DMS 273 treated with DMSO at 0.1 percent for 48 hours (cell line): ENCODE data around the gene CHSY3.

Experiments
- DNase-seq: peaks from one replicate; lab custom pipeline; 2025; lab: John Stamatoyannopoulos, UW

CHSY3 gene

DNA sequence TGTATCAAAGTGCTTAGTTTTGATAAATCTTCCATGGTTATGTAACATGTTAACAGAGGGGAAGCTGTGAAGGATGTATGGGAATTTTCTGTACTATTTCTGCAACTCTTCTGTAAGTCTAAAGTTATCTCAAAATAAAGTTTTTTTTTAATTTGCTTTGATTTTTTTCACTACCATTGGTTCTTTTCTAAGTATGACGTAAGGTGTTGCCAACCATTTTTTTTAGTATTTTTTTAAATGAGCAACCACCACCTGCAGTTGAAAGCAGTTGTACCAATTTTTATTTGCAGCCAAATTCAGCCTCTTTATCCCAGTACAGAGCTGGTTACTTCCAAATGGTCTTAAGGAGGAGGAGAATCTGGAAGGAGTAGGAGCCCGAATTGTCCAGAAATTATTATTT, 192.2 kb downstream of the CHSY3 start:
- DNase-seq: no peak

DNA sequence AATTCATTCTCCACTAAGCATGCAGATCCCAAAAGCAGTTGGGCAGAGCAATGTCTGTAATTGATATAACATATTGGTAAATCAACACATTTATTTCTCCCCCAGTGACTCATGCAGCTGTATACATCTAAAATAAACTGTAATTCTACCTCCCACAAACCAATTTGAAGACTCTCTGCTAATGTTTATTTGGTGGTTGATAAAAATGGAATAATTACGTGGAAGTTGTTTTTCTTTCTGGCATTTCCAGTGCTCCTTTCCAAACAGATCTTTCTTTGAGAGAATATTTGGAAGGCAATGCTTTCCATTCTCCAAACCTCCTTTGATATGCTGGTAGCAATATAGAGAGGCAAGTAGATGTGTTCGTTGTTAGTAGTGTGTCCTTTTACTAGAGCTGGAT, 194.7 kb downstream of the CHSY3 start:
- no peak for DNase-seq

DNA sequence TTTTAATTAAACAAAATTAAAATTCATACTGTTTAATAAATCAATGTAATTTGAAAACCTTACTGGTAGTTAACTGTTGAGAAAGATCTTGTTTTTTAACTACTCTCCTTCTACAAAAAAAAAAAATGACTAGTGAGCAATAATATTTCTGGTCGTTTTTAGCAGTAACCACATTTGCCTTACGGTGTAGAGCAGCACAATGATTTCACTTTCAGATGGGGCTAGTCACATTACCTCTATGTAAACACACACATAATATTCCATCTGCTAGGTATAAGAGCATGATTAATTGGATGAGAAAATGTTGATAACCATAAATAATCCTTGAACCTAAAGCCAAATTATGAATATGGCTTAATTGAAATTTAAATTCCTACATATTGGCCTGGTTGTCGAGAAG, 198.1 kb downstream of the CHSY3 start:
- DNase-seq: no peak

DNA sequence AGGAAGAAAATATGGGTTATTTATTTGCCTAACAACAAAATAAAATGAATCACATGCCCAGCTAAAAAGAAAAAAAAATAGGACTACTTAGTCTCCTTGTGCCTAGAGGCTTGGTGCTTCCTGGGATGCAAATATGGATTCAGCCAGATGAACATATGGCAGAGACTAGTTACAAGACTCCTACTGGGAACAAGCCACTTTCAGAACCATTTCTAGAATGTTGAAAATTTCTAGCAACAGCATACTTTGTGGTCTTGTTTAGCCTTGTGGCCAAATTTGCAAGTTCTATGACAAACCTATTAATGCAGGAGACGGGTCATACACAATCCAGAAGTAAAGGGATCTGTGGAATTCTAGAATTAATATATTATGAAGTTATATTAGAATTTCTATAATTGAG, 198.7 kb downstream of the CHSY3 start:
- DNase-seq: no peak

DNA sequence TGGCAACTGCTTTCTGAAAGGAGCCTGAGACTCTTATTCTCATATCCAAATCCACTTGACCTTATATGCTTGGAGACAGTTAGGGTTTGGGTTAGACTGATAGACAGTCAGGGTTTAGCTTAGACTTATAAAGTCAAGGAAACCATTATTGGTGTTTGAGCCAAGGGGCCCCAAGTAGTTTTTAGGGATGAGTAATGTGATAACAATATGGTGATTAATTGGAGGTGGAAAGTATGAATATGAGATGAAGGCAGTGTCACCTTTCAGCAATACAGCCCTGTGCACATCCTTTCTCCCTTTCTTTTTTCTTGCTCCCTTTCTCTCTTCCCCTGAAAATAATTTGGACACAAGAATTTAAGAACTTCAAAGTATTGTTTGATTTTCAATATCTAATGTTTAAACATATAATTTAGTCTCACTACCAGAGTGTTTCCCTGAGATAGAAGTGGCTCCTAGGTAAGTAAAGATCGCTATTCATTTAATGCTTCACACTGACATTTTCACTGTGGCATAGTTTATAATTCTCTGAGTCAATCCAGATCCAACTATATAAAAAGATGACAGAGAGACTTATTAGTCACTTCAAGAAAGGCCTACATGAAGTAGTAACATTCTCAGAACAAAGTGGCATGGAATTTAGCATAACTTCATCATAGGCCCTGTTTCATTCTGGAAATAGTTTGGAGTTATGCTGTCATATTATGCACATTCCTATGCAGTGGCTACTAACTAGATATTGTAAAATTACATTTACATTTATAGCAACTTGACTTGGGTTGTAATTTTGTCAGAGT, 200.8 kb downstream of the CHSY3 start:
- no peak for DNase-seq

DNA sequence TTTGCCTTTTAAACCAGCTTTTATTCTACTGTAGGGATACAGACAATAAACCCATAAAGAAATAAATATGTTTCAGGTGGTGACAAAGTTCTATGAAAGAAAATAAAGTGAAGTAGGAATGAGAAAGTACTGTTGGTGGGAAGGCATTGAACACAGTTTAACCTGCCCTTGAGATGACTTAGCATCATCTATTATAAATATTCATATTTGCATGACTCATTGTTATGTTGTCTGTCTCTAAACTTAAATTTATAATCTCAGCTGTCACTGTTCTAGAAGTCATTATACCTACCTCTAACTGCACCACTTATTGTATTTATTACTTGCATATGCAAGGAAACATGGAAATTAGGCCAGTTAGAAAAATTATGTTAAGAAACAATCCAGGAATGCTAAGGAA, 202.2 kb downstream of the CHSY3 start:
- no peak for DNase-seq

DNA sequence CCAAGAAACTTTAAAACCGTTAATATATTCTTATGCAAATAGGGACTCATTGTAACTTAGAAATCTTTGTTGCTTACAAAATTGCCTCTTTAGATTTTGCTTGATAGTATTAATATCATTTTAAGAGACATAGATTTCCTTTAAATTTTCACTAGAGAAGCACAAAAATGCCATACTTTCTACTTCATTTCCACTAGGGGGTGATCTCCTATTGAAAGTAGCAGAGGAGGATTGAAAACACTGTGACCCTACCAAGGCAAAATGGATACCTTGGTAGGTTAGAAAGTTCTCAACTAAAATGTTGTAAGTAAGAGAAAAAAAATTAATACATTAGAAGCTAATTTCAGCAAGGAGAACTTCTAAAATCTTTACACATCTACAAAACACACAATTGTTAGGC, 204.9 kb downstream of the CHSY3 start:
- peak; percentile 17 for DNase-seq

DNA sequence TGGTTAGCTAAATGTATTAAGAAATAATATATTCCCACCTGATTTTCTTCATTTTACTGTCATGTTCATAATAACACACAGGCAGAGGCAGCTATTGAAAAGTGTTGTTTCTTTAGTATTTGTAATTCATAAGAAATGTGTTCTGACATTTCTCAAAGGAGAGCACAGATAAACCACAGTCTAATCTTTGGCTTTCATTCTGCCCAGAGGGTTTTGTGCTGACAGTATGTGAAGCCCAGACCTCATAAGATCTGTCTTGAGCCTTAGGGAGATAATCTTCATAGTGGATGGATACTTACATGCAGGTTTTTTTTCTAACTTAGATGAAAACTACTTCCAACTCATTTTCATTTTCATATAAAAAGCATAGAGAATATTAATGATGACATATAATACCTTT, 206.1 kb downstream of the CHSY3 start:
- DNase-seq: no peak

DNA sequence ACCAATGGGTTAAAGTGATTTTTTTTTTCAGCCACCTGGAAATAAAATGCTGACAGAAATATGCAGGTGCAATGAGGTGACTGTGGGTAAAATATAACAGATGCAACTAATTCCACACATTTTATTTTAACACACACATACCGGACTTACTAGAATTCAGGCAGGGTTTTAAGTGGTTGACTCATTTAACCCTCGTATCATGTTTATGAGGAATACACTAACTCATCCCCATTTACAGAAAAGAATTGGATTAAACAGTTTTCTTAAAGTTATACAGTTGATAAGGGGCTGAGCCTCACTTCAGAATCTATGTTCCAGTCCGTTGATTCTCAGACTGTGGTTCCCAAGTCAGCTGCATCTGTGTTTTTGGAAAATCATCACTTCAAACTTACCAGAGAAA, 207.5 kb downstream of the CHSY3 start:
- DNase-seq: no peak

DNA sequence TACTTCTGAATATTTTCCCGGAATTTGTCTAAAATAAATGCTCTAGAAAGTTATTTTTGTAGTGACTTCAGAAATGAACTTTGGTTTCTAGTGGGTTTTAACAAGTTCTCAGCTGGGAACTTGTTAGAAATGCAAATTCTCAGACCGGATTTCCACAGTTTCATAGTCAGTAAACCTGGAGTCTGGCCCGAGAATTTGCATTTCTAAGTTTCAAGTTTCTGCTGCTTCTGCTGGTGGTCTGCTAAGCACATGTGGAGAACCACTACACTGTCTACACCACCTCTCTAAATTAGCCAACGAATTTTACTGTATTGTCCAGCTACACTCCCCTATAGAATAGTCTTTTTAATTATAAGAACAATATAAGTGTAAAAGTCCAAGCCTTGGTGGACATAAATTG, 208.0 kb downstream of the CHSY3 start:
- DNase-seq: no peak

DNA sequence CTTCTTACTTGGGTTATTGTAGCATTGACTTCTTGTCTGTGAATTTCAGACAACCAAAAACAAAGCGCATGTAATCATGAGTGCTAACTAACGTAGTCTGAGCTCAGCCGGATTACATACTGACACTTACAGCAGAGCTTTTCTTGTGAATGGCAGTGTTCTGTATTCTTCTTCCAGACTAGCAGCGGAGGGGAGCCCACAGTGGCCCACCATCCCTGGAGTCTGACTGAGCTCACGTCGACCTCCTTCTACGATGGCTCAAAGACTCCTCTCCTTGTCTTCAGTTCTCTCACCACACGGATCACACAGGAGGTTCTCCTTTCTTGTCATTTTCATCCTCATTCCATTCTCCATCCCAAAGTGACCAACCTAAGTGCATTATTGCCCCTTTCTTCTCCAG, 211.4 kb downstream of the CHSY3 start:
- no peak for DNase-seq

DNA sequence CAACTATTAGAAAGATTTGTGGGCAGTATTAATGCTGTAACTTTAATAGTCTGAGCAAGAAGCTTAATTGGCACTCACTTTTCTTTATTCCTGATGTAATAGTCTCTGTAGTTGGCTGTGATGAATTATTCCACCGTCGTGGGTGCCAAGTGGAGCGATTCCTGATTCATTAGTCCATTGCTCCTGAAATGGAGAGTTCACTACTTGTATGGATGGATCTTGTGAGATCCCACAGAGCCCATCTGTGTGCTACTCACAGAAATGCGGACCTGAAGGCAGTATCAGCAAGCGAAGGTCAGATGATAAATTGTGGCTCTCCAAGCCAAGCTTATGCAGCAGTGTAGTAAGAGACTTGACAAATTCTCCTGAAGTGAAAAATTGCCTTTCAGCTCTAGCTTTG, 212.2 kb downstream of the CHSY3 start:
- no peak for DNase-seq

DNA sequence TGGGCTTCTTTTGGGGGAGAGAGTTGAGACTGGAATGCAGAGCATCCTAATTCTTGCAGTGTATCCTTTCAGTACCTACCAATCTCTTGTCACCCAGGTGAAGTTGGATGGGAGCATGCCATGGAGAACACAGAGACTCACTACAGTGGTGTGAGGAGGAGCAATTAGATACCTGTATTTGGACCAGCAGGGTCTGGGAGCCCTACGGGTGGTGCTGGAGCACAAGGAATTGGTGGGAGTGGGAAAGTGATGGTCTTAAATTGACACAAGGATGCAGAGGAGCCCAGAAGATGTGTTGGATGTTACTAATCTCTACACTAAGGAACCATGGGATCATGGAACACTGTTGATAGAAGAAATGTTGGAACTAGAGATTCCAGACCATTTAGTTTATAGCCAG, 212.7 kb downstream of the CHSY3 start:
- DNase-seq: no peak

DNA sequence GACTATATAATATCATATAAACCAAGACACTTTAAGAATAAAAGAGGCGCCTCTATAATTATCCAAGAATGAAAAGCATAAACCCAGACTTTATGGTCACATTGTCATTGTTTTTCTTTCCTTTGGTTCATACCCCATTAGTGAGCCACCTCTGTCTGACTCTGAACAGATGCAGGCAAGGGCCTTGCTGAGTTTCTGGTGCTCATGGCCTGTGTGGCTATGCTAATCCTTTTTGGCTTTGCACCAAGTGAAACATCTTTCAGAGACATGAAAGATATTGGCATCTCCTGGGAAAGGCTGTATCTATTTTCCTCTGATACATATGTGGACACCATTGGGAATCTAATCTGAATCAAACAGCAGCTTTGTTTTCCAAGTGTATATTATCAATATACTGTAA, 222.5 kb downstream of the CHSY3 start:
- DNase-seq: no peak

DNA sequence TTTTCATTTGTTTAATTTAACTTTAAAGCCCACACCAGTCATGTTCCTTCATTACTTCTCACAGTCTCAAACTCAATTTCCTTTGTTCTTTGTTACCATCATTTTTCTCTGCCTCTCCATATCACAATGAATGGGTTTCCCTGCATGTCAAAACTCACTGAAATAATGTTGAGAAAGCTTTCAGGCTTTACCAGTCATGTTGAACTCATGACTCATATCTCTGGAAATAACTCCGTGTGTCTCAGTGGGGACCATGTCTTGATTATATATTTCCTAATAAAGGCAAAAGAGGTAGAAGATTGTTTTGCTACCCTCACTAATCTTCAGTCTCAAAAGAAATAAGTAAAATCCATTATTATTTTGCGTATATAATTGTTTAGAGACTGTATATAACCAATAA, 231.2 kb downstream of the CHSY3 start:
- no peak for DNase-seq

DNA sequence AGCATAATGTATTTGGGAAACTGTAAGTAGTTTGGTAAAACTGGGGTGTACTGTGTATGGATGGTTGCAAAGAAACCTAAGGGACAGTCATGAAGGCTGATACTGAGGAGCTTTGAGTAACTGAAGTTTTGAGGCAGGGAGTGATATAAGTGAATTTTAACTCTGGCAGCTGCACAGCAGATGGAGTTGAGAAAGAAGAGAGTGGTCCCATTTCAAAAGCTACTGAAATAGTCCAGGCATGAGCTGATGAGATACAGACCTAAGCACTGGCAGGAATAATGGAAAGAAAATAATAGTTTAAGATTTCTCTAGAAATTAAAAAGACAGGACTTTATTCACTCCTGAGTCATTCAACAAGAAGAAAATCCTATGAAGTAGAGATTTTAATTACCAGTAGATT, 232.0 kb downstream of the CHSY3 start:
- DNase-seq: no peak

DNA sequence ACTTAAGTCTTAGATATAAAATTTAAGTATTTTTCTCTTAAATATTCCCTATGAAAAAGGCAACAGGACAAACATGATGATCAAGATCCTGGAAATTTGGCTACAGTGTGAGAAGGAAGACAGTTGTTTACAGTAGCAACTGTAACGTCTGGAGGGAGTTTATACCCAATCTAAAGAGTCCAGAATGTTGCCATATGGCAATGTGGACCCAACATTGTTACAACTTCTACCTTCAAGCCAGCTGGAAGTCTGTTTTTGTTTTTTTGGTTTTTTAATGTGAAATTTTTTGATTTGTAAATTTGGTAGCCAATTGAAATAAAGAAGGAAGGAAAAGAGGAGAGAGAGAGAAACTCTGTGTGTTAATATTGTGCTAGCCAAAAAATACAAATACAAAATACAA, 233.4 kb downstream of the CHSY3 start:
- no peak for DNase-seq

DNA sequence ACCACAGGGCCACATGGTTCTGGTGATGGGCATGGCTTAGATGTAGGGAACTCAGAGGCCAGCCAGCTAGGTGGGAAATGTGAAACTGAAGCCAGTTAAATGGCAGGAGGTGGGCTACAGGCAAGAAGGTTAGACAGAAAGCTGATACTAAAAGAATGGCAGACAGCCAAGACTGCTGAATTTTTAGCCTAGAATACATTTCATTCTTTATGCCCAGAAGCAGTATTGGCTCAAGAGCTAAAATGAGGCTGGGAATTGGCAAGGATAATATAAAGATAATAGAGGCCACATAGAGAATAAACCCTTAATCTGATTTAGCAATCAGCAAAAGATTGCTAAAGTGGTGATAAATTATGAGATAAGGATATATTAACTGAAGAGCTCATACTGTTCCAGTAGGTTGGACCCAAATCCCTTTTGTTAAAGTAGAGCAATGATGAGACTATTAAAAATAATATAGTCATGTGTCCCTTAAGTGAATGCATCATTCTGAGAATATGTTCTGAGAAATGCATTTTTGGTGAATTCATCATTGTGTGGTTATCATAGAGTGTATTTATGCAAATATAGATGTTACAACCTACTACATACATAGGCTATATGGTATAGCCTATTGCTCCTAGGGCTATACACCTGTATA, 234.3 kb downstream of the CHSY3 start:
- DNase-seq: no peak

DNA sequence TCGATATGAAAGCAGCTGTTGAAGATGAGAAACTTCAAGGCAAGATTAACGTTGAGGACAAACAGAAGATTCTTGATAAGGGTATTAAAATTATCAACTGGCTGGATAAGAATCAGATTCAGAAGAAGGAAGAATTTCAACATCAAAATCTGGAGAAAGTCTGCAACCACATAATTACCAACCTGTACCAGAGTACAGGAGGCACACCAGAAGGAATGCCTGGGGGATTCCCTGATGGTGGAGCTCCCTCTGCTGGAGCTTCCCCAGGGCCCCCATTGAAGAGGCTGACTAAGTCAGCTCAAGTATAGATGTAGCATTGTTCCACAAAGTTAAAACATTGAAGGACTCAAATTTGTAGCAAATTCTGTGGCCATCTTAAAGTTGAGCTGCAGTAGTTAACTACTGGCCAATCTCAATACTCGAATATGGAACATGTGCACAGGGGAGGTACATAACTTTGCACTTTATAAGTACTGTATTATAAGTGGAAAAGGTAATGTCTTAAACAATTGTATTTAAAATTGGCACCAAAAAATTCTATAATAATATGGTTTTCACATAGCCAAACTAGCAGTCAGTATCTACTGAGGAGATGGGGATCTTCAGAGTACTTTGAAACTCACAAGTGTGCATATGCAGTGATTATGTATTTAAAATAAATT, 237.5 kb downstream of the CHSY3 start:
- no peak for DNase-seq

DNA sequence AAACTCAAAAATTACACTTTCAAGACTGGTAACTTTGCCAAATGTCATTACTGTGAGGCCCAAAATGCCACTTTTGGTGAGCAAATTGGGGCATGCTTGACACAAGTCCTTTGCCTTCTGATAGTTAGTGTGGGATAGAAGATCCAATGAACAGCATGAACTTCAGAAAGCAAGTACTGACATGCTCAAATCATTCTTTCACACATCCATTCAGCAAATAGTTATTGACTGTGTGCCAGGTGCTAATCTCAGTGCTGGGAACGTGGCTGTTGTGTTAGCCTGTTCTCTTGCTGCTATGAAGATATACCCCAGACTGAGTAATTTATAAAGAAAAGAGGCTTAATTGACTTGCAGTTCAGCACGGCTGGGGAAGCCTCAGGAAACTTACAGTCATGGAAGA, 247.0 kb downstream of the CHSY3 start:
- DNase-seq: no peak

DNA sequence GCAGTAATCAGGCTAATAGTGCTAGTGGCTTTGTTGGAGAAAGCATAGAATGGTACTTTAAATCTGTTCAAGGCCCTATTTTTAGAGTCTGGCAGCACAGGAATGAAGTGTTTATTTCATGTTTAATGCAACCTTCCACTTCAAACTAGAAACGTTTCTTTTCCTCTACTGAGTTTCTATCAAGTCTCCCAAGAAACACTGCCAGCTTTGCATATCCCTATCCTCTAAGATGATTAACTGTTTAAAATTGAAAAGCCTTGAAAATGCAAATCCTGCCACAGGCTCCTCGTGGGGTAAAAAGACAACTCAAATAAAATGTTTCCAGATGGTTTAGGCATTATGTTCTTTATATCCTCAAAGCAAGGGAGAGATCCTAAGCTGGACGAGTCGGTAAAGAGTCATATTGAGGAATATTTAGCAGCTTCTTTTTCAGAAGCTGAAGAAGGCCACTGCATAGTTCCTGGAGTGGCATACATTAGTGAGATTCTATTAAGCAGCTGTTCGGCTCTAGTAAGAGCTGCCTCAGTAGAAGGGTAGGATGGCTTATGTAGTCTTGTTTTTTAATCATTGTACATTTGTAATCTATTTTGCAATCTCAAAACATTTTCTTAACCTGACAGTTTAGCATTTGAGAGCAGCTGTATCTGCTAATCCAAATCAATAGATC, 251.2 kb downstream of the CHSY3 start:
- DNase-seq: no peak

DNA sequence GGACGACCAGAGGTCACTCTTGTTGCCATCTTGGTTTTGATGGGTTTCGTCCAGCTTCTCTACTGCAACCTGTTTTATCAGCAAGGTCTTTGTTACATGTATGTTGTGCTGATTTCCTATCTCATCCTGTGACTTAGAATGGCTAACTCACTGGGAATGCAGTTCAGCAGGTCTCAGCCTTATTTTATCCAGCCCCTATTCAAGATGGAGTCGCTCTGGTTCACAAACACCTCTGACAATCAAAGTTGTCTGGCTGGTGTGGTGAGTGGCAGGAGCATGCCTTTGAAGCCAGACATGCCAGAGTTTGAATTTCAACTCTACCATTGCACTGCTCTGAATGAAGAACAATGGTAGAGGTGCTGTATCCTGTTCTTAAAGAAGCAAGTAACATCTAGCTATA, 253.8 kb downstream of the CHSY3 start:
- DNase-seq: no peak

DNA sequence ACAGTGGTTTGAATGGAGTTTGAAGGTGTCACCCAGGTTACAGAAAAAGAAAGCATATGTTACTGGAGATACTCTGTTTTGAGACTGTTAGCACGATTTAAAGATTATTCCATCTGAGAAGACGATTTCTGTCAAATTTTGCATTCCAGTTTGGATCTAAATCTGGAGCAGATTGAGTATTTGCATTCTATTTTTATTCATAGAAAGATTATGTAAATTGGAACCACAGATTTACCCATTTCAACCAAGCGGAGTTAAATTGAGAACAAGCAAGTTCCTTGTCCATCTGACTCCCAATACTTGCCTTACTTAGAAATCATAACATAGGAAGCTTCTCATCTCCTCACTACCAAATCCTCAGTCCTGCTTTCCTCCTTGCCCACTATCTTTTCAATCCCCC, 255.7 kb downstream of the CHSY3 start:
- DNase-seq: no peak
